Ovary (tissue), 3 donors: ENCODE data around the gene C1QTNF8.

Experiments
- POLR2A ChIP-seq: fragments of 450-650 bp; IDR thresholded peaks from one replicate; pipeline ENCODE4 v1.6.1; 2017; ENCODE audit warnings: antibody characterized with exemption, mild to moderate bottlenecking, moderate library complexity
- TF ChIP-seq, protein P1 (sequence below), 3 donors: fragments of 450-650 bp in 2 of 3; fragments of 200-600 bp in 1 of 3; IDR thresholded peaks; one replicate each; pipeline versions ENCODE4 v1.5.1 to v1.8.0; 2016 to 2022; ENCODE audit warnings: antibody characterized with exemption in 3 of 3, mild to moderate bottlenecking in 1 of 3
- donor health status: DM: no; HTN: no; CAD: no.

DNA sequence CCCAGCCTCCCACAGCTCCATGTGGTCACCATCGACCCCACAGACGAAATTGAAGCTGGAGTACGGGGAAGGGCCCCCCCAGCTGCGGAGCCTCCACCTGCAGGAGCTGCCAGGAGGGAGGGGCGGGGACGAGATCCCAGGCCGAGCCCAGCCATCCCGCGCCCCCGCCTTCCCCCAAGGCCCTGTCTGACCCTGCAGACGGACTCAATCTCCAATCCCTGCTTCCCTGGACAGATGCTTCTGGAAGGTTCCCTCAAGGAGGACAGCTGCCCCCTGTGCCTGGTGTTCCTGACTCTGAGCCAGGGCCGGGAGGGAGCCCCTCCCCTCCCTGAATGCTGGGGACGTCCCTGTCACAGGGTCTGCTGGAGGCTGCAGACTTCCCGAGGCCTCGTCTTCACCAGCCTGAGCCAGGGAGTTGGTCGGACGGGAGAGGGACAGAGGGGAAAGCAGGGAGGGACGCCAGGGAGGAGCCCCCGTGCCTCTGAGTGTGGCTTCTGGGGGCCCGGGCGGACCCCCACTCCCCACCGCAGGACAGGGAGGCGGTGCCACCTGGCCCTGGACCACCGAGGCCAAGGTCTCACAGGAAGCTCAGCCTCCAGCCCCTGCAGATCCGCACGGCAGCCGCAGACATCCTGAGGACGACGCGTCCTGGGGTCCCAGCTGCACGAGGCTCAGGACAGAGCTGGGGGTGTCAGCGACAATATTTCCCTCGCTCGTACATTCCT, 21.3 kb upstream of the C1QTNF8 start:
- TF ChIP-seq, protein P1, sequence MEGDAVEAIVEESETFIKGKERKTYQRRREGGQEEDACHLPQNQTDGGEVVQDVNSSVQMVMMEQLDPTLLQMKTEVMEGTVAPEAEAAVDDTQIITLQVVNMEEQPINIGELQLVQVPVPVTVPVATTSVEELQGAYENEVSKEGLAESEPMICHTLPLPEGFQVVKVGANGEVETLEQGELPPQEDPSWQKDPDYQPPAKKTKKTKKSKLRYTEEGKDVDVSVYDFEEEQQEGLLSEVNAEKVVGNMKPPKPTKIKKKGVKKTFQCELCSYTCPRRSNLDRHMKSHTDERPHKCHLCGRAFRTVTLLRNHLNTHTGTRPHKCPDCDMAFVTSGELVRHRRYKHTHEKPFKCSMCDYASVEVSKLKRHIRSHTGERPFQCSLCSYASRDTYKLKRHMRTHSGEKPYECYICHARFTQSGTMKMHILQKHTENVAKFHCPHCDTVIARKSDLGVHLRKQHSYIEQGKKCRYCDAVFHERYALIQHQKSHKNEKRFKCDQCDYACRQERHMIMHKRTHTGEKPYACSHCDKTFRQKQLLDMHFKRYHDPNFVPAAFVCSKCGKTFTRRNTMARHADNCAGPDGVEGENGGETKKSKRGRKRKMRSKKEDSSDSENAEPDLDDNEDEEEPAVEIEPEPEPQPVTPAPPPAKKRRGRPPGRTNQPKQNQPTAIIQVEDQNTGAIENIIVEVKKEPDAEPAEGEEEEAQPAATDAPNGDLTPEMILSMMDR (IDR thresholded peaks at IDR 0.05), result no peak
- TF ChIP-seq POLR2A, result no peak
